ENCODE measurements around the gene METAP2.

Gene METAP2

GRCh38 chr12:95516757-95517156 lies 42.8 kb downstream of the METAP2 start:
- DNase-seq = no peak

GRCh38 chr12:95517246-95517645 lies 43.3 kb downstream of the METAP2 start:
- DNase-seq = no peak

- no peak for DNase-seq
These were observed 45.0 kb downstream of the METAP2 start for GRCh38 chr12:95518944-95519343.

- no peak for DNase-seq
These were observed 46.9 kb downstream of the METAP2 start for GRCh38 chr12:95520816-95521215.

- no peak for DNase-seq
These were observed 48.7 kb downstream of the METAP2 start for GRCh38 chr12:95522692-95523091.

- DNase-seq = no peak
These were observed 54.5 kb downstream of the METAP2 start for GRCh38 chr12:95528431-95528830.

- DNase-seq = no peak
These were observed 55.8 kb downstream of the METAP2 start for GRCh38 chr12:95529693-95530225.

- DNase-seq = no peak
These were observed 58.9 kb downstream of the METAP2 start for GRCh38 chr12:95532851-95533250.

- DNase-seq = no peak
These were observed 60.0 kb downstream of the METAP2 start for GRCh38 chr12:95533985-95534384.

- DNase-seq = no peak
These were observed 64.1 kb downstream of the METAP2 start for GRCh38 chr12:95538006-95538405.

GRCh38 chr12:95538656-95539055 lies 64.7 kb downstream of the METAP2 start:
- DNase-seq = no peak

GRCh38 chr12:95541436-95541835 lies 67.5 kb downstream of the METAP2 start:
- DNase-seq = no peak

- DNase-seq = no peak
These were observed 69.4 kb downstream of the METAP2 start for GRCh38 chr12:95543305-95543704.

GRCh38 chr12:95544756-95545155 lies 70.8 kb downstream of the METAP2 start:
- no peak for DNase-seq

- no peak for DNase-seq
These were observed 71.4 kb downstream of the METAP2 start for GRCh38 chr12:95545303-95545702.

- DNase-seq = peak; percentile 82
These were observed 72.0 kb downstream of the METAP2 start for GRCh38 chr12:95545731-95546490.

GRCh38 chr12:95546491-95546813 lies 72.5 kb downstream of the METAP2 start:
- no peak for DNase-seq

- no peak for DNase-seq
These were observed 73.6 kb downstream of the METAP2 start for GRCh38 chr12:95547522-95548055.

- DNase-seq = peak; percentile 38
These were observed 74.1 kb downstream of the METAP2 start for GRCh38 chr12:95548056-95548538.

- peak; percentile 19 for DNase-seq
These were observed 74.8 kb downstream of the METAP2 start for GRCh38 chr12:95548539-95549391.

GRCh38 chr12:95549392-95550084 lies 75.6 kb downstream of the METAP2 start:
- DNase-seq = no peak

GRCh38 chr12:95551305-95551704 lies 77.4 kb downstream of the METAP2 start, which contains the start of gene USP44:
Gene USP44, minus strand, starts transcription at chr12:95551476. Its CDS starts 17,220 bp downstream, at chr12:95534256.
- DNase-seq = no peak

All from NCI-H2227 treated with DMSO at 0.1 percent for 48 hours (cell line).